ENCODE results near the gene DAPK2. TPM values are rescaled to one million over a fixed set of nuclear protein-coding genes. Genes with fewer than 3 reads are reported as not detected.

The DAPK2 gene
- polyA plus RNA-seq, 3 donors from 2014 or later = 4.5 to 7.3 (median 5.1) TPM

DNA sequence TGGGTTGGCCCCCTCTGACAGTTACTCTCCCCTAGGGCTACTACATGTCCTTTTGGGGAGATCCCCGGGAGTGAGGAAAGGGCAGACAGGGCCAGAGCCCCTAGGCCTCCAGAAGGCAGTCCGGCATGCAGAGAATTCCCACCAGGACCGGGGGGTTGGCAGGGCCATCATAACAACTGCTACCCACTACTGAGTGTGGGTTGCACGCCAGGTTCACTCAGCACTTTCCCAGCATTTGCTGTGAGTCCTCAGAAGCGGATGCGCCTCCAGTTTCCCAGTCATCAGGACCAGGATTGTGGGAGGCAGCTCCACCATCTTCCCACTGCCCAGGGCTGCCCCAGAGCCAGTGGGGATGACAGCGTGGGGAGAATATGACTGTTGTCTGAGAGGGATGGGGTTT lies 161.3 kb downstream of the DAPK2 start:
- no peak overlapping the region for H3K27ac Mint-ChIP-seq
- no peaks in the 10 kb centered on the region for H3K4me1 Mint-ChIP-seq
- H3K9me3 Mint-ChIP-seq = no peaks in the 10 kb centered on the region
- no peak for DNase-seq
- H3K36me3 Mint-ChIP-seq = no peaks in the 10 kb centered on the region
- peaks cover 0 to 2% (median 0%) of the 10 kb centered on the region in 3 donors for H3K27me3 Mint-ChIP-seq (ENCODE audit: low read depth in 3 of 3)
- H3K4me3 Mint-ChIP-seq = no peak overlapping the region

DNA sequence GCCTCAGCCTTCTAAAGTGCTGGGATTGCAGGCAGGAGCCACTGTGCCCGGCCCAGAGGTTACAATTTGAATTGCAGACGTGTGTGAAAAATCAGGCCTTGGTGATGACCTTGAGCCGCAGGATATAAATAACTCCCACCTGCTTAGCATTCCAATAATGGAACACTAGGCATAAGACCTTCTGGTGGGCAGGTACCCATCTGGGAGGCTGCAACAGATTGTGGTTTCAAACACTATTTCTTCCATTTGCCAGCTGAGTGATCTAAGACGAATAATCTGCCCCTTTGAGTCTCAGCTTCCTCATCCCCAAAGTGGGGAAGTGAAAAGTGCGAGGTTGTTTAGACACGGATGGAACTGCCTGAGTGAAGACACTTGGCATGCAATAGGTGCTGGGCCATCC lies 164.9 kb downstream of the DAPK2 start:
- no peak overlapping the region for H3K4me3 Mint-ChIP-seq
- H3K9me3 Mint-ChIP-seq = no peaks in the 10 kb centered on the region
- no peaks in the 10 kb centered on the region for H3K36me3 Mint-ChIP-seq
- H3K27me3 Mint-ChIP-seq (ENCODE audit: low read depth in 3 of 3) = peaks cover 0 to 2% (median 0%) of the 10 kb centered on the region in 3 donors
- no peak overlapping the region for H3K27ac Mint-ChIP-seq
- H3K4me1 Mint-ChIP-seq = no peaks in the 10 kb centered on the region
- no peak for DNase-seq

DNA sequence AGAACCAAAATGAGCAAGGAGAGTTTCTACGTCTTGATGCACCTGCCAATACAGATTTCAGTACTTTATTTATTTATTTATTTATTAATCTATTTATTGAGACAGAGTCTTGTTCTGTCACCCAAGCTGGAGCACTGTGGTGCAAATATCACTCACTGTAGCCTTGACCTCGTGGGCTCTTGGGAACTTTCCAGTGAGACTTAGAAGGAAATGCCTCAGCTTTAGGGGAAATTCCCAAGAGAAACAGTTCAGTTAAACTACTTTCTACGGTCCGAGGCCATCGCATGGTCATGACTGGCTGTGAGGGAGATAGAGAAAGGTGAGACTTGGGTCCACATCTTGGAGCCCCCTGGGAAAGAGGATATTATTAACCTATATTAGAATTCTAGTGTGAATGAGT lies 165.5 kb downstream of the DAPK2 start:
- no peak overlapping the region for H3K4me3 Mint-ChIP-seq
- no peaks in the 10 kb centered on the region for H3K4me1 Mint-ChIP-seq
- peaks cover 0 to 2% (median 0%) of the 10 kb centered on the region in 3 donors for H3K27me3 Mint-ChIP-seq (ENCODE audit: low read depth in 3 of 3)
- no peak for DNase-seq
- H3K36me3 Mint-ChIP-seq = no peaks in the 10 kb centered on the region
- H3K27ac Mint-ChIP-seq = no peak overlapping the region
- H3K9me3 Mint-ChIP-seq = no peaks in the 10 kb centered on the region

DNA sequence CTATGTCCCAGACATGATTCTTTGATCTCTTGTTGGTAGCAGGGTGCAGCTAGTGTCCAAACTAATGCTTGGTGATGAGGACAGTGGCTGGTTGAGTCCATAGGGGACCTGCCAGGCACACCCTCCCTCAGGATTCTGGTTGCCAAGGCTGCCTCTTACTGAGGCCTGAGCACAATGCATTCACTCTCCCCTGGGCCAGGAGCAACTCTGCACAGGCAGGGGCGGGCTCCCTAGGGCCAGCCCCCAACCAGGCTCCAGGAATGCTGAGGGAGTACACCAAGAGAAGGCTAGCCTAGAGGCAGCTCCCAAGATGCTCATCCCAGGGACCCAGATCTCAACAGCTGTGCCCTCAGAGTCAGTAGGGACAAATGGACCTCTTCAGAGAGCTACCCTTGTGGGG lies 166.3 kb downstream of the DAPK2 start:
- Mint-ChIP-seq H3K27me3 (ENCODE audit: low read depth in 3 of 3) (peaks cover 0 to 2% (median 0%) of the 10 kb centered on the region in 3 donors), H3K27ac (no peak overlapping the region), H3K9me3 (no peaks in the 10 kb centered on the region), H3K4me3 (no peak overlapping the region), H3K4me1 (no peaks in the 10 kb centered on the region), H3K36me3 (no peaks in the 10 kb centered on the region)
- DNase-seq = no peak

DNA sequence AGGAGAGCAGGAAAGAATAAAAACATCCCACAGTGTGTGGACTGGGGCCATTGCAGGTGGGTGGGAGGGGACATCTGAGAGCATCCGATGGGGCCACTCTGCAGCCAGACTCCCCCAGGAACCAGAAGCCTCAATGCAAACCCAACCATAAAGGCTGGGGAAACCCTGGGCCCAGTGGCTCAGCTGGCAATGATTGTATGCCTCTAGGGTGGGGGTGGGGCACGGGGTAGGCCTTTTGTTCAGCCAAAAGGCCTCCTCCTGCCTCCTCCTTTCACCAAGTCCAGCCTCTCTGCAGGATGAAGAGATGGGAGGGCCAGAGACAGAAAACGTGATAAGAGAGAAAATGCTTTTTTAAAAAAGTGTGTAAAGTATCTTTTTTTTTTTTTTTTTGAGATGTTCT lies 167.1 kb downstream of the DAPK2 start:
- DNase-seq = no peak
- H3K9me3 Mint-ChIP-seq = no peaks in the 10 kb centered on the region
- no peak overlapping the region for H3K27ac Mint-ChIP-seq
- no peaks in the 10 kb centered on the region for H3K4me1 Mint-ChIP-seq
- H3K4me3 Mint-ChIP-seq = no peak overlapping the region
- H3K27me3 Mint-ChIP-seq (ENCODE audit: low read depth in 3 of 3) = peaks cover 0 to 2% (median 0%) of the 10 kb centered on the region in 3 donors
- H3K36me3 Mint-ChIP-seq = no peaks in the 10 kb centered on the region

DNA sequence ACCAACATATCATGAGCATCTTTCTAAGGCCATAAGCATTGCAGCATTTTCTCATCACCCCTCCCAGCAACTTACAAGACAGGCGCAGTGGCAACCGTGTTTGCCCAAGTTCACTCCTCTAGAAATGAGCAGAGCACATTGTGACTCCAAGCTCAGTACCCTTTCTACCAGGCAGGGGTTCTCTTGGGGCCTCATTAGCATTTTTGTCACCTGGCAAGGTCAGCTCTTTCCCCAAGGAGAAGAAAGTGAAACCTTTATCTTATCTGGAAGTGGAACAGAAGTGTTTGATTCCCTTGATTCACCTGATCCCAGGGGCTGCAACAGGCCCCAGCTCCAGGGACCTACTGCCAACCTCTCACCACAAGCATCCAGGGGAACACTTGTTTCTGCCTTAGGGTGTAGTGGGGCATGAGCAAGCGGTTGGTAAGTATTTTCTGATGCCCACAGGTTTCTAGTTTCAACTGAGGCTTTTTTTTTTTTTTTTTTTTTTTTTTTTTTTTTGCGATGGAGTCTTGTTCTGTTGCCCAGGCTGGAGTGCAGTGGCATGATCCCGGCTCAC lies 168.5 kb downstream of the DAPK2 start:
- Mint-ChIP-seq H3K9me3 (peaks cover 0 to 3% (median 0%) of the 10 kb centered on the region in 6 donors), H3K27me3 (ENCODE audit: low read depth in 3 of 3) (peaks cover 0 to 2% (median 0%) of the 10 kb centered on the region in 3 donors)

DNA sequence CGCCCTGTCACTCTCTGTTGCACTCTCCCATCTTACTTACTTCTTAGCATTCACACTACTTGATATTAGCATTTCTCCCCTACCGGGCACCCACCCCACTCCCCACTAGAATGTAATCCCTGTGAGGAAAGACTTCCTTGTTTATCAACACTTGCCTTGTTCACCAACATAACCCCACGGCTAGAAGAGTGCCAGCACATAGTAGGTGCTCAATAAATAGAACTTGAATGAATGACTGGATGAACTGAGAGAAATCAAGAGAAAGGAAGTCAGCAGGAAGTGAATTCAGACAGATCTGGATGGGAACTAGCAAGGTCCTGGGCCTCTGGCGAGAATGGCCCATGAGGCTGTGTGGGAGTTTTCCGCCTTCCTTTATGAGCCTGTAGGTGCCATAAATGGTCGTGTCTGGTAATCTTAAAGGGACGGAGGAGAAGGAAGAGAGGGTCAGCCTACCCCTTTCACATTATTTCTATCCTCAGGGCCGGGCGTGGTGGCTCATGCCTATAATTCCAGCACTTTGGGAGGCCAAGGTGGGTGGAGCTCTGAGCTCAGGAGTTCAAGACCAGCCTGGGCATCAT lies 170.1 kb downstream of the DAPK2 start:
- H3K4me3 Mint-ChIP-seq = no peak overlapping the region
- no peaks in the 10 kb centered on the region for H3K4me1 Mint-ChIP-seq
- DNase-seq = no peak
- peaks cover 0 to 3% (median 0%) of the 10 kb centered on the region in 6 donors for H3K9me3 Mint-ChIP-seq
- peaks cover 0 to 2% (median under 1%) of the 10 kb centered on the region in 3 donors for H3K27me3 Mint-ChIP-seq (ENCODE audit: low read depth in 3 of 3)
- peak overlapping the region in 1 of 6 donors; percentile 41 for H3K27ac Mint-ChIP-seq
- H3K36me3 Mint-ChIP-seq = no peaks in the 10 kb centered on the region

More for the DNA sequence above, 168.5 kb downstream of the DAPK2 start:
- no peaks in the 10 kb centered on the region for H3K4me1 Mint-ChIP-seq
- H3K36me3 Mint-ChIP-seq = no peaks in the 10 kb centered on the region
- no peak overlapping the region for H3K4me3 Mint-ChIP-seq
- DNase-seq = no peak
- H3K27ac Mint-ChIP-seq = peak overlapping the region in 1 of 6 donors; percentile 10

DNA sequence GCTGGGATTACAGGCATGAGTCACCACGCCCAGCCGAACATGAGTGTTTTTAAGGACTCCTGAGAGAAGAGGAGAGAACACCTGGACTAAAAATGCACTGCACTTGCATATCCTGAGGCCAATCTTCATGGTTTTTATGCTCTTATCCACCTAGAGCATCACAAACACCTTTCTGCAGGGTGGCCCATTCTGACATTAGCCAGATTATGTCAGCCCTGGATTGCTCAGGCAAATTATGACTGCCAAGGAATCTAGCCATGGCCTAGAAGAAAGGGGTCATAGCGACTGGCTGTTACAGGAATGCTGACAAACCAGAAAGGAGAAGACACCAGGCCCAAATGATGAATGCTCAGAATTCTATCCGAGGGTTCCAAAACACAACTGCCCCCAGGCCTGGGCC lies 171.7 kb downstream of the DAPK2 start:
- peaks cover 0 to 3% (median 0%) of the 10 kb centered on the region in 6 donors for H3K9me3 Mint-ChIP-seq
- no peak overlapping the region for H3K27ac Mint-ChIP-seq
- H3K4me3 Mint-ChIP-seq = no peak overlapping the region
- peaks cover 0 to 3% (median 2%) of the 10 kb centered on the region in 3 donors for H3K27me3 Mint-ChIP-seq (ENCODE audit: low read depth in 3 of 3)
- no peak for DNase-seq
- H3K36me3 Mint-ChIP-seq = no peaks in the 10 kb centered on the region
- H3K4me1 Mint-ChIP-seq = no peaks in the 10 kb centered on the region

DNA sequence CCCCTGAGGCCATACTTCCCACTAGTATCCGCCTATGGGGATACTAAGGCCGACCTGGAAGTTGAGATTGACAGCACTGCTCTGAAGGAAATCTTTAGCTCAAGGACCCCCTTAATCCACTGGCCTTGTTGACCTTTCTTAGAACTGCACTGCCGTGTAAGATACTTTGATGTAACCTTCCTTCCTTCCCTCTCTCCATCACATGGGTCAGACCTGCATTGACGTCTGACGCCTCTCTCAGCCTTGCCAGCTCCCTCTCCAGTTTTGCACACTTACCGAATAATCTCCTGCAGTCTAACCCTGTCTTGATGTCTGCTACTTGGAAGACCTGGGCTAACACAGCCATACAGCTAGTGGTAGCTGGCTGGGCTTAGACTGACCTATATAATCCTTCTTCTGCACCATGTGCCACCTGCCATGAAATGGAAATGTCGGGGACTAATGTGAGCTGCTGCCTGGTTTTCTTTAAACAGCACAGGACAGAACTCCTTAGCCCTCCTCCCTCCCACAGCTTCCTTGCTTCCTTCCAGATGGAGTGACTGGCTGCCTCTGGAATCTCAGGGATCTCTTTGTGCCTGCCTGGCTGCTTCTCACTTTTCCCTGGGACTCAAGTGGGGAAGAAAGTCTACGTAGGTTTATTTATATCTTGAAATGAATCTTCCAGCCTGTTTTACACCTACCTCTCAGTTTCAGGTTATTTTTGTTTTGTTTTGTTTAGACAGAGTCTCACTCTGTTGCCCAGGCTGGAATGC lies 173.3 kb downstream of the DAPK2 start:
- Mint-ChIP-seq H3K27ac (no peak overlapping the region), H3K27me3 (ENCODE audit: low read depth in 3 of 3) (peaks cover 0 to 3% (median 2%) of the 10 kb centered on the region in 3 donors), H3K4me1 (no peaks in the 10 kb centered on the region), H3K36me3 (no peaks in the 10 kb centered on the region), H3K9me3 (peaks cover 0 to 3% (median 0%) of the 10 kb centered on the region in 6 donors), H3K4me3 (no peak overlapping the region)
- DNase-seq = no peak

DNA sequence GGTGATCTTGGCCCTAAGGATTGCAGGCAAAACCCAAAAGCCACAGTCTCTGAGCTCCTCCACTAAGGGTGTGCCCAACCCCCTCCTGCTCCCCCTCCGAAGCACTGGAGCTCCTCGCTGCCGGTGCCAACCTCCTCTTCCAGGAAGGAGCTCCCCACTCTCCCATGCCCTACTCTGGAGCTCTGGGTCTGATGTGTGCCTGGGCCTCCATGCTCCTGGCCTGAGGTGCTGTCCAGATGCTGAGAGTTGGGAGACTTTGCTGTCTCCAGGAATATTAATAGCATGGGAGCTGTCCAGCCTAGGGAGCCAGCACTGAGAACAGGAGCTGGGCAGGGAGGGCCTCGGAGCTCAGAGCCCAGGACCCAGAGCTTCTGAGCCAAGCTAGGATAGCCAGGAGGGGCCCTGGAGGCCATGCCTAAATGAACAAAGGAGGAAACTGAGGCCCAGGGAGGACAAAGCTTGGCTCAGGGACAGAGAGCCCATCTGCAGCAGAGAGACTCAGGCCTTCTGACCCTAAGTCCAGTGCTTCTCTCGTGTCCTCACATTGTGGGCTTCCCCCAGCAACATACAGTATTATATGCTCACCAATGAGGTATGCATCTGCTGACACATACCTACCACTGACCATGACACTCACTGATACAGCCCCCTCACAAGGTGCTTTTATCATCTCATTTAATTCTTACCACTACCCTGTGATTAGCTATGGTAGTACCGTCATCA lies 175.6 kb downstream of the DAPK2 start:
- H3K36me3 Mint-ChIP-seq = no peaks in the 10 kb centered on the region
- H3K4me1 Mint-ChIP-seq = no peaks in the 10 kb centered on the region
- no peak for DNase-seq
- H3K4me3 Mint-ChIP-seq = no peak overlapping the region
- H3K27me3 Mint-ChIP-seq (ENCODE audit: low read depth in 3 of 3) = peaks cover 0 to 3% (median 2%) of the 10 kb centered on the region in 3 donors
- peaks cover 0 to 3% (median 0%) of the 10 kb centered on the region in 6 donors for H3K9me3 Mint-ChIP-seq
- H3K27ac Mint-ChIP-seq = no peak overlapping the region

DNA sequence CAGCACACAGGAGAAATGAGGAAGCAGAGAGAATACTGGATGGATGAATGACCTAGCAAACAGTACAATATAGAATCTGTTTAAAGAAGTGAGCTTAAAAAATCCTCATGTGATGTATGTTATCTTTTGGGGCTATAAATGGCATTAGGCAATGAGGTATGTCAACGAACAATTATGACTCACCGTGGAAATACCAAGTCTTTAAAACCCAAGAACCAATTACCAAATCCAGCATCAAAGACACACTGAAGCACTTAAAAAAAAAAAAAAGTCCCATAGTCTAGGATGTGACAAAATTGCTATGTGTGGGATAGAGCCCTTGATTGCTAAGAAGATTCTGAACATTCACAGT lies 176.3 kb downstream of the DAPK2 start:
- DNase-seq = no peak
- H3K27me3 Mint-ChIP-seq (ENCODE audit: low read depth in 3 of 3) = peaks cover 0 to 5% (median 2%) of the 10 kb centered on the region in 3 donors
- no peaks in the 10 kb centered on the region for H3K4me1 Mint-ChIP-seq
- no peaks in the 10 kb centered on the region for H3K36me3 Mint-ChIP-seq
- no peak overlapping the region for H3K27ac Mint-ChIP-seq
- H3K4me3 Mint-ChIP-seq = no peak overlapping the region
- peaks cover 0 to 3% (median 0%) of the 10 kb centered on the region in 6 donors for H3K9me3 Mint-ChIP-seq

DNA sequence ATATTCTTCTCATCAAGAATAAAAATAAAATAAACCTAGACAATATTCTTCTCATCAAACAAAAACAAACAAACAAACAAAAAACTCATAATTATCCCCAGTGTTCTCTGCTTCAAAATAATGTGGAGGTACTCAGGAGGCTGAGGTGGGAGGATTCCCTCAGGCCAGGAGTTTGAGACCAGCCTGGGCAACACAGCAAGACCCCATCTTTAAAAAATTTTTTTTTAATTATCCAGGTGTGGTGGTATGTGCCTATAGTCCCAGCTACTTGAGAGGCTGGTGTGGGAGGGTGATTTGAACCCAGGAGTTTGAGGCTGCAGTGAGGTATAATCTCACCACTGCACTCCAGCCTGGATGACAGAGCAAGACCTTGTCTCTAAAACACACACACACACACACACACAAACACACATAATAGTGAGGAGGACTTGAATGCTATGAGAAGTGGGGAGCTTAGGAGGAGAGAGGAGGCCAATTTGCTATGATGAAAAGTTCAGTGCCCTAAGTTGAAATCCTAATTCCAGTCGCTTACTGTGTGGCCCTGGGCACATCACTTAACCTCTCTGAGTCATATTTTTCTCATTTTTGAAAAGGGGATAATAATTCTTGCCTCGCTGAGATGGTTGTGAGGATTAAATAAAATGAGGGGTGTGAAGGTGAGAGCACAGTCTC lies 176.8 kb downstream of the DAPK2 start:
- Mint-ChIP-seq H3K36me3 (no peaks in the 10 kb centered on the region), H3K4me3 (no peak overlapping the region), H3K9me3 (peaks cover 0 to 3% (median 0%) of the 10 kb centered on the region in 6 donors), H3K27ac (no peak overlapping the region), H3K4me1 (no peaks in the 10 kb centered on the region), H3K27me3 (ENCODE audit: low read depth in 3 of 3) (peaks cover 0 to 5% (median 2%) of the 10 kb centered on the region in 3 donors)
- no peak for DNase-seq

DNA sequence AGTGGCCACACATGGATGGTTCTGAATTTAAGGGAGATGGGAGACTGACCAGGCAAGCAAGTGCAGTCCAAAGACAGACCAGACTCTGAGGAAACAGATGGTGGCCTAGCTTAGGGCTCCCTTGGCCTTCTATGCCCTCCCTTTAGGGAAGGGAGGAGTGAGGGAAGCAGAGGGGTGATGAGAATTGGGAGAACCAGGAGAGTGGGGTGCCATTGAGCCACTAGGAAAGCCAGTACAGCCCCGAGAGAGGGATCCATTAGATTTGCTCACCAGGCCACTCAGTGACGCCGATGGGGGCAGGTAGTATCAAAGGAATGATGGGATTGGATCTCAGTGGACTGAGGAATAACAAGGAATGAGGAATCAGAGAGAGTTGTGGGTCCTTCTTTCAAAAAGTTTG lies 182.1 kb downstream of the DAPK2 start:
- no peak overlapping the region for H3K4me3 Mint-ChIP-seq
- DNase-seq = no peak
- peak overlapping the region in 2 of 6 donors; percentile 46 to 55 for H3K27ac Mint-ChIP-seq
- no peaks in the 10 kb centered on the region for H3K9me3 Mint-ChIP-seq
- H3K4me1 Mint-ChIP-seq = peaks cover 12 to 15% of the 10 kb centered on the region in 2 donors
- H3K36me3 Mint-ChIP-seq = no peaks in the 10 kb centered on the region
- peaks cover 0 to 5% (median 3%) of the 10 kb centered on the region in 3 donors for H3K27me3 Mint-ChIP-seq (ENCODE audit: low read depth in 3 of 3)
